GM20431 (cell line): ENCODE results near the gene LPAR1.

ENCODE experiments used
- in situ Hi-C: fragments of 300-500 bp; cut with MseI, MboI; formaldehyde crosslinking; loops from one replicate; pipeline ENCODE4 v1.15.0; 2020; ENCODE audit warnings: low sequenced_read_pairs; ENCODE audit not compliant: unreplicated experiment

Gene LPAR1

DNA sequence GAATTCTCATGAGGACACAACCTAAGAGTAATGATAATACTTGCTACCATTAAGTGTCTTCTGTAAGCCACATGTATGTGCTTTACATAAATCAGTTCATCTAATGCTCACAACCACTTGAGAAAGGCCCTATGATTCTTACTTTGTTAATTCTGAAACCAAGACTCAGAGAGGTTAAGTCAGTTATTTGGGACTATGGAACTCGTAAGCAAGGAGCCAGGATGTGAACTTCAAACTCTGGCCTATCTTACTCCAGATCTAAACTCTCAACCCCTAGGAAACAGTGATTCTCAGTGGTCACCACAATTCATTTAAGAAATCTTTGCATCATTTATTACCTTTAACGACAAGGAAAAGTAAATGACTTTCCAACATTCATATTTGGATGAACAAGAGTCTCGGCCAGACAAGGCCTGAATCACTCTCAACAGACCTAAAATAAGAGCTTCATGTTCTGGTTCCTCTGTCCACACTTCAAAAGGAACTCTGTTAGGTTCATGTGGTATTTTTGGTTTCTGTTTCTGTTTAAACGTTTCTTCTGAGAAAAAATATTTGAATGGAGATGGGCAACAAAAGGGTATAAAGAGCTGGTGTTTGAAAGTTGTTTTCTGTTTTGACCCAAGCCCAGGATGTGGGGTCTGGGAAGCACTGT is 104.8 kb downstream of the LPAR1 start:
- in situ Hi-C loops = no loop called here

DNA sequence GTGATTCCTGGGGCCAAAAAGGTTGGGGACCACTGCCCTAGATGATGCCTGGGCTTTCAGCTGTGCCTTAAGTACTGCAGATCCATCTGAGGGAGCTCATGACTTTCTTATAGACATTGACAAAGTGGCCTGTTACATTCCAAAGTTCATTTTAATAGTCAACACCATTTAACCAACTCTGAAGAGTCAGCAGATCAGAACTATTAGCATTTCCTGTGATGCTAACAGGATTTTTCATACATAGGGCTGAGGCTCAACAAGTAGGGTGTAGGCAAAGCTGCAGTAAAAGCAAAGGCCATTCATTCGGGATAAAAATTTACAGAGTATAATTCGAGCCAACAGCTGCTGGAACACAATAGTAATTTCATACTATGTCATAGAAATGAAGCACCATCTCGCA is 105.4 kb downstream of the LPAR1 start:
- in situ Hi-C loops = no loop called here

- in situ Hi-C loops = no loop called here
These were observed 109.7 kb downstream of the LPAR1 start for GRCh38 chr9:110928599-110928998.

GRCh38 chr9:110926828-110927487 is 111.3 kb downstream of the LPAR1 start:
- in situ Hi-C loops = no loop called here

DNA sequence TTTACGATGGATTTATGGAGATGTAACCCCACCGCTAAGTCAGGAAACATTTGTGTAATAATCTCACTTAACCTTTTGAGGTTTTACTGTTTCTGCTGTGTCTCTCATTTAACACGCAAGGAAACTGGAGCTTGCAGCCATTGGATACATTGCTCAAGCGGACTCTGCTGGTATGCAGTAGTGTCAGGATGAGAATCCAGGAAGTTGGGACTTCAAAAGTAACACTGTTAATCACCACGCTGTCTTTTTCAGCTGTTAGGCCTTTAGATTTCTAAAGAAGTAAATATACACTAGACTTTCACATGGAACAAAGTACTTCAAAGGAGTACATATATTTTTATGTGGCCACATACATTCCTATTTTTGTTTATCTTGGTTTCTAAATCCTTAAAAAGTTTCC is 114.7 kb downstream of the LPAR1 start:
- in situ Hi-C loops = loop anchor here (25.0 kb wide), 1 partner anchor 111 kb away; no protein-coding TSS in a partner anchor

GRCh38 chr9:110922145-110922544 is 116.1 kb downstream of the LPAR1 start:
- in situ Hi-C loops = loop anchor here (25.0 kb wide), 1 partner anchor 110 kb away; no protein-coding TSS in a partner anchor

DNA sequence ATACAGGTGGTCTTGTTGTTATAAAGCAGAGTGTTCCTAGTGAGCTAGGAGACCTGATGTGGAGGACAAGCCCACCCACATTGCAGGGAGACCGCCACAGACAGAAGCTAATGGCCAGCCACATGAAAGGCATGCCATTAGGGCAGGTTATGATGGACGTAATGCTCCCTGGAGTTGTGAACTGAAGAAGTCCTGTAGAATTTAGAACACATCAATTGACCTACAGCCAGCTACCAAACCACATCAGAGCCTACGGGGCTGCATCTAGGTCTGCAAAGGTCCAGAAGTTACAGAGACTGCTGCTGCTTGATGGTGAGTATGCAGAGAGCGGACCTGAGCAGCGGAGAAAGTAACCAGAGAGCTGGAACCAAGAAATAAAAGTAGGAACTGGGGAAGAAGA is 116.6 kb downstream of the LPAR1 start:
- in situ Hi-C loops = loop anchor here (25.0 kb wide), 1 partner anchor 109 kb away; no protein-coding TSS in a partner anchor

DNA sequence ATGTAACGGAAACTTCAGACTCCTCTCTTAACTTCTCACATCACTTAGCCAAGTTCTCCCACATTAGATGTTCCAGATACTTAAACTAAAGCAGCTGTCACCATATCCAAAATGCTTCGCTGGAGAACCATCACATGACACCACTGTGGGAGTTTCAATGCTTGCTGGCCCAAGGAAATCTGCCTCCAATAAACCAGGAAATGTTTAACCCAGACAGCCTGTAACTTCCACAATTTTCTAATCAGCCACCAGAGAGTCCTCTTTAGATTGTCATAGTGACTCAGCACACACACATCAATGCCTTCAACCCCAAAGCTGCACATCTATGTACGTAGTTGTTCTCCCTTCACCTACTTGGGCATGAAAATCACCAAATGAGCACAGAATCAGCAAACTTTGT is 118.7 kb downstream of the LPAR1 start:
- in situ Hi-C loops = loop anchor here (25.0 kb wide), 1 partner anchor 107 kb away; no protein-coding TSS in a partner anchor

DNA sequence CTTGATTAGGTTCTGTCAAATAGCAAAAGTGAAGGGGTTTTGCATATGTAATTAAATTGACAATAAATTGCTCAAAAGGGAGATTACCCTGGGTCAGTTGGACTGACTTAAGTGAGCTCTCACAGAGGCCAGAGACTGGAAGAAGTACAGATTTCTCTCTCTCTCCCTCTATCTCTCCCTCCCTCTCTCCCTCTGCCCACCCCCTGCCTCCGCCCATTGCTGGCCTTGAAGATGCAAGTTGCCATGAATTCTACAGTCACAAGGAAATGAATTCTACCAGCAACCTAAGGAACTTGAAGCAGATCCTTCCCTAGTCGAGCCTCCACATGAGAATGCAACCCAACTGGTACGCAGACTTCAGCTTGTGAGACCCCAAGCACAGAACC is 119.2 kb downstream of the LPAR1 start:
- in situ Hi-C loops = loop anchor here (25.0 kb wide), 1 partner anchor 107 kb away; no protein-coding TSS in a partner anchor

DNA sequence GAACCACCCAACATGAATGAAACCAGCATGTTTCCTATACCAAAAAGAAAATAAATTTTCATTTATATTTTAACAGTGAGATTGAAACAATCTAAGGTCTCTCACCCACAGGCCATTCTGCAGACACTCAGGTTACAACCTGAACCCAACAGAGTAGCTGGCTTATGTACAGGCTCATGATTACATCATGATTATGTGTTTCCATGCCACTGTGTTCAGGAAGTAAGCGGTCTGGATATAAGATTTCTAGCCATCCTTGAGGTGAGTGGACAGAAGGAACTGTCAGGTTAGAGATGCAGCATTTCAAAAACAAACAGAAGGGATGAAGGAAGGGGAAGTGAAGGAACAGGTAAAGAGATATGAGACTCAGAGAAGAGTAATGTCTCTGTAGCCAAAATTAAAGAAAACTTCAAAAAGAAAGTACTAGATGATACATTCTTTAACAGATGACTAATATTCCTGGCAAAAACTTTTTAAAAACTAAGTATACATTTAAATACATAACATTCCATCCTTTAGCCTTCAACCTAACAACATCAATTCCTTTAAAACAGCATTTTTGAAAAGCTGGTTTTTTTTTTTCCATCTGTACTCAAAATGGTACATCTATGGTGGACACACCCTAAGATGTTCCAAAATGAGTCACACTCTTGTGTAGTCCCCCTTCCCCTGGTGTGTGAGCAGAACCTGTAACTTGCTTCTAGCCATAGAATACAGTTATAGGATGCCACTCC is 119.8 kb downstream of the LPAR1 start:
- in situ Hi-C loops = loop anchor here (25.0 kb wide), 1 partner anchor 106 kb away; no protein-coding TSS in a partner anchor

- in situ Hi-C loops = loop anchor here (25.0 kb wide), 1 partner anchor 104 kb away; no protein-coding TSS in a partner anchor
These were observed 121.9 kb downstream of the LPAR1 start for GRCh38 chr9:110916403-110916802.

DNA sequence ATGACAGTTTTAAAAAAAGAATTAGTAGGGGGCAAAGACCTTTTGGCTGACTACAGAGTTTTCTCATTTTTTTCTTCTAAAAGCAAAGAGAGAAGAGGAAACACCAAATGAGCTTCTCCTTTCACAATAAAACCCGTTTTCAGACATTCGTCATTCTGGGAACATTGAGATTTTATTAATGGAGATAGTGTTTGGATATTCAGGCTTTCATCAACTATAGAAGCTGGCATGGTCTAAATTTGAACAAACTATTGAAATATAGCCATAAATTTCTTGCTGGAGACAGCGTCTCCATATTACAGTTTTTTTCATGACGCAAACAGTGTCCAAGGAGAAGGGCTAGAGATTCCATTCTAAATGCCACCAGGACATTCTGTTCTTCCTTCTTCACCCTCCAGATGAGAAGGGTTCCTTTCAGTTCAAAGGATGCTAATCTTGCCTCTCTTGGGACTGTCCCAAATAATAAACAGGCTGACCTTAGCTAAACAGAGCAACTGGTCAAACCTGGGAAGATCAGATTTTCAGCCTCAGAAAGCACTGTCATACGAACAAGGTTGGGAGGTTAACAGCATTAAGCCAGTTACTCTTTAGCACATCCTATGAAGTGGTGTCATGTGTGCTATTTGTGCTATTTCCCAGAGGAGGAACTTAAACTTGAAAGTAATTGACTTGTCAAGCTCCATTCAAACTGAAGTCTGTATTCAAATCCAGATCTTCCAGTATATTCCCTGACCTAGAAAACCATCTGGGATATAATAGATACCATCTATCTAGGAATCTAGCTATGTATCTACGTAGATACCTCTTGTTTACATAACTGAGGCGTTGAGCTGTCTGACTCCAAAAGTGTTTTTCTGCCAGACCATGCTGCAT is 125.6 kb downstream of the LPAR1 start:
- in situ Hi-C loops = loop anchor here (25.0 kb wide), 1 partner anchor 100 kb away; no protein-coding TSS in a partner anchor

DNA sequence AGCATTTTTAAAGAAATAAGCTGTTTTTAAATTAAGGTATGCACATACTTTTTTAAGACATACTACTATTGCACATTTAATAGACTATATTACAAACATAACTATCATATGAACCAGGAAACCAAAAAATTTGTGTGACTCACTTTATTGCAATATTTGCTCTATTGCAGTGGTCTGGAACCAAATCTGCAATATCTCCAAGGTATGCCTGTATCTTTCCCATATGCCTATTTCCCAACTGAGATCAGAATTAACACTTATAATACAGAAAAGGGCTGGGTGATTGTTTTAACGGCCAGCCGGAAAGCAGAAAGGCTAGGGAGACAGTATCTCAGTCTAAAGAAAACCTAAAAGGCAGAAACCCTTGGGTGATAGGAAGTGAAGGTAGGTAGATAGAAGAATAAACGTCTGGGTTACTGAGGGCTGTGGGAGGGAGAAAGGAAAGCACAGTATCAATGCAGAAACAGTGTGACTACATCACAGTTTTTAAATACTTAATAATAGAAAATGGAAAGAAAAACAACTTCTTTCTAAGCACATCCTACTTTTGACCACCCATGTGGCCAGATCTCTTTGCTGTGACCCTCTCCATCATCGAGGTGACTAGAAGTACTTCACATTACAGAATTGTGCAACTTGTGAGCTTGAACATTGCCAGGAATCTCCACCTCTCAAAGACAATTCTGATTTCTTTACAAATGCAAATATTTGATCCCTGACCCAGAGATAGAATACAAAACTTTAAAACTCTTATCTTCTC is 126.4 kb downstream of the LPAR1 start:
- in situ Hi-C loops = loop anchor here (25.0 kb wide), 1 partner anchor 100 kb away; no protein-coding TSS in a partner anchor

- in situ Hi-C loops = loop anchor here (25.0 kb wide), 1 partner anchor 97 kb away; no protein-coding TSS in a partner anchor
These were observed 129.4 kb downstream of the LPAR1 start for GRCh38 chr9:110908894-110909293.

DNA sequence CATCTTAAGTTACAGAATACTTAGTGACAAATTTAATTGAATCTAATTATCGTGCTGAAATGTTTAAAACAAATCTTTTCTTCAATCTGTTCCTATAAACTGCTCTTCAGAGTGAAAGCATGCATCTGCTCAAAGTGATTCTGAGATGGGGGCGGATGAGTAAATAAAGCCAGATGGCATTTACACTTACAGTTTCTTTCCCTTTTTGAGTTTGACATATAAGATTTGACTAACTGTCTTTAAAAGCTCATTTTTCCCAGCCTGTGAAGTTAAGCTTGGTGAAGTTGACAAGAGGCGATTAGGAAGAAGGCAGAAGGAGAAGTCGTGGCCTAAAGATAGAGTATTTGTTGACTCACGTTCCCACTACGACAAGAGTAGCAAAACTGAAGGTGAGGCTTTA is 137.4 kb downstream of the LPAR1 start:
- in situ Hi-C loops = loop anchor here (25.0 kb wide), 1 partner anchor 89 kb away; no protein-coding TSS in a partner anchor

DNA sequence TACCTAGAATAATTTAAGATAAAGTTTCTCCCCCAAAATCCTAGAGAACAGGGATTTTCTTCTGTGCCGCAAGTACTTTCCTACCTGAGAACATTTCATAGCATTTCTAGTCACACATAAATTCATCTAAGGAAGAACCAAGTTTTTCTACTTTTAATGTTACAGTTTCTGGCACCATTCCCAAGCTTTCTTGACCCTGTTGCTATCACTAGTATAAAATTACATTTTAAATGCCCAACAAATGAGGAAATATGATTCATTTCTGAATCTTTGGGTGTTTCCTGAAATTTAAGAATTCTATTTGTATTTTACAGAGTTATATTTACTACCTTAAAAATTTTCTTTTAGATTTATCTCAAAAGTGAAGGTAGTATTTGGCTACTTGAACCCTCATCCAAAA is 137.8 kb downstream of the LPAR1 start:
- in situ Hi-C loops = loop anchor here (25.0 kb wide), 1 partner anchor 88 kb away; no protein-coding TSS in a partner anchor

DNA sequence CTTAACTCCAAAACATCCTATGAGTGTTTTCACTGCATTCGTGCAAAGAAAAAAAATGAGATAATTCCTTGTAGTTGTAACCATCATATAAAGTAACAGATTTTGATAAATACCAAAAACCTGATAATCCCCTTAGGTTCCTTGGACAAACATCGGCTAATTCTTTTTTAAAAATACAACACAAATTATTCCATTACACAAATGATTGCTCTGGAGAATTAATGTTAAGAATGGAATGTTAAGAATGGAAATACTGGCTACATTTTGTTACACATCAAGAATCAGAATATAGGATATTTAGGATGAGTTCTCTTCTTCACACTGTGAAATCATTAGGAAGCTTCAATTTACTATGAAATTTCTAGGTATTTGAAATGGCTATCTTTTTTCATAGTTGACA is 139.4 kb downstream of the LPAR1 start:
- in situ Hi-C loops = no loop called here

- in situ Hi-C loops = no loop called here
These were observed 139.9 kb downstream of the LPAR1 start for GRCh38 chr9:110898358-110898757.

DNA sequence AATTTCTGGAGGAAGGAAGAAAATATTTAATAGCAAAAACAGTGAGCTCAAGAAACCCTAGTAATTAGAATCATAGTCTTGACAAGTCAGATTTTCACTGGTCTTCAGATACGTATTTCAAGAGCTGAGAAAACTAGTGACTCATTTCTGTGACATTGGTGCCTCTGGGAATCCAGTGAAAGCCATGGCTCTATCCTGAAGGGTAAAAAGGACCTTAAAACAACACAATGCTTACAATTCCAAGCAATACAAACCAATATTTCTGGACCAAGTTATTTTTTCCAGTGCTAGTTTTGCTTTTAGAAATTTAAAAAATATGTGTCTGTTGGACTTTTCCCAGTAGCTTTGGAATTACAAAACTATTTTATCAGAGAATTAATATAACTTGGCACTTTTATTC is 140.3 kb downstream of the LPAR1 start:
- in situ Hi-C loops = no loop called here
